Neuronal stem cell (in vitro differentiated cells): ENCODE data around the gene TRH.

Experiments used
- DNase-seq: peaks from one replicate; pipeline ENCODE4 v3.0.0-alpha.2; 2013; ENCODE audit warnings: low spot score
- H2AFZ ChIP-seq: one replicate; pipeline ENCODE4 v1.6.1; 2013; ENCODE audit warnings: mild to moderate bottlenecking, low read length, inconsistent platforms
- H2AK5ac ChIP-seq: 2 replicates; pipeline ENCODE4 v1.6.1; 2013; ENCODE audit warnings: low read depth, mild to moderate bottlenecking, inconsistent platforms, low read length, moderate library complexity, mixed read lengths
- H2BK120ac ChIP-seq: 2 replicates; pipeline ENCODE4 v1.6.1; 2013; ENCODE audit warnings: low read depth, mild to moderate bottlenecking, inconsistent platforms, low read length, moderate library complexity, mixed read lengths
- H2BK12ac ChIP-seq: one replicate; pipeline ENCODE4 v1.6.1; 2013; ENCODE audit warnings: low read length, inconsistent platforms
- H2BK15ac ChIP-seq: 2 replicates; pipeline ENCODE4 v1.6.1; 2013; ENCODE audit warnings: mild to moderate bottlenecking, low read length, inconsistent platforms, mixed read lengths
- H2BK5ac ChIP-seq: one replicate; pipeline ENCODE4 v1.6.1; 2013; ENCODE audit warnings: inconsistent platforms, mild to moderate bottlenecking, low read length, moderate library complexity
- H3K14ac ChIP-seq: one replicate; pipeline ENCODE4 v1.6.1; 2013; ENCODE audit warnings: low read length, inconsistent platforms
- H3K18ac ChIP-seq: 2 replicates; pipeline ENCODE4 v1.6.1; 2013; ENCODE audit warnings: low read length, inconsistent platforms
- H3K23ac ChIP-seq: 2 replicates; pipeline ENCODE4 v1.6.1; 2013; ENCODE audit warnings: low read depth, mild to moderate bottlenecking, mixed read lengths, low read length, inconsistent platforms; ENCODE audit not compliant: poor library complexity
- H3K27ac ChIP-seq: replicated peaks from 3 replicates; pipeline ENCODE4 v1.5.1; 2013; ENCODE audit warnings: low read length, inconsistent platforms
- H3K27me3 ChIP-seq, 3 experiments: 2 replicates each; pipeline ENCODE4 v1.6.1; 2013; ENCODE audit warnings: low read length in 3 of 3, mild to moderate bottlenecking in 2 of 3, inconsistent platforms in 1 of 3, low read depth in 1 of 3, mixed read lengths in 1 of 3, moderate library complexity in 1 of 3; ENCODE audit not compliant: control insufficient read depth in 3 of 3, insufficient read depth in 3 of 3
- H3K36me3 ChIP-seq, 2 donors: replicated peaks in 1 of 2; 2 replicates each; pipeline ENCODE4 v1.6.1; 2013; ENCODE audit warnings: low read length in 2 of 2; ENCODE audit not compliant: control insufficient read depth in 2 of 2, insufficient read depth in 2 of 2
- H3K4ac ChIP-seq: 2 replicates; pipeline ENCODE4 v1.6.1; 2013; ENCODE audit warnings: inconsistent platforms, mild to moderate bottlenecking, low read length, moderate library complexity
- H3K4me1 ChIP-seq, 2 donors: 1 replicate in 1 of 2; 2 replicates in 1 of 2; pipeline ENCODE4 v1.6.1; 2013; ENCODE audit warnings: low read length in 2 of 2, low read depth in 1 of 2; ENCODE audit not compliant: control insufficient read depth in 2 of 2, insufficient read depth in 1 of 2
- H3K4me2 ChIP-seq: one replicate; pipeline ENCODE4 v1.6.1; 2013; ENCODE audit warnings: mild to moderate bottlenecking, low read length, inconsistent platforms; ENCODE audit not compliant: insufficient read depth, poor library complexity, severe bottlenecking
- H3K4me3 ChIP-seq, 2 donors: 2 replicates each; pipeline ENCODE4 v1.5.1; 2013; ENCODE audit warnings: low read length in 2 of 2, mild to moderate bottlenecking in 2 of 2, inconsistent platforms in 1 of 2, moderate library complexity in 1 of 2
- H3K79me1 ChIP-seq: one replicate; pipeline ENCODE4 v1.6.1; 2013; ENCODE audit warnings: low read depth, mild to moderate bottlenecking, inconsistent platforms, low read length, moderate library complexity
- H3K9ac ChIP-seq: one replicate; pipeline ENCODE4 v1.6.1; 2013; ENCODE audit warnings: mild to moderate bottlenecking, low read depth, low read length, inconsistent platforms; ENCODE audit not compliant: poor library complexity
- H3K9me3 ChIP-seq, 2 donors: replicated peaks in 1 of 2; 2 replicates each; pipeline versions ENCODE3 to v1.6.1; 2013; ENCODE audit warnings: low read length in 2 of 2, mild to moderate bottlenecking in 2 of 2, inconsistent platforms in 1 of 2, low read depth in 1 of 2, mixed read lengths in 1 of 2, moderate library complexity in 1 of 2; ENCODE audit not compliant: control insufficient read depth in 2 of 2, insufficient read depth in 1 of 2
- H4K8ac ChIP-seq: one replicate; pipeline ENCODE4 v1.6.1; 2013; ENCODE audit warnings: low read depth, mild to moderate bottlenecking, inconsistent platforms, low read length, moderate library complexity
- H4K91ac ChIP-seq: one replicate; pipeline ENCODE4 v1.6.1; 2013; ENCODE audit warnings: low read length, low read depth, mild to moderate bottlenecking, inconsistent platforms; ENCODE audit not compliant: poor library complexity
- whole genome bisulfite sequencing, 2 donors: extraction: QIAGEN DNeasy Blood & Tissue Kit; methylation state at CpG; one replicate each; pipeline ENCODE4 v1.1.7; 2013; ENCODE audit warnings: missing lambda C conversion rate in 2 of 2, mixed read lengths in 1 of 2; ENCODE audit not compliant: insufficient read length in 2 of 2, insufficient replicate concordance in 1 of 2; ENCODE audit errors: extremely low coverage in 2 of 2; 5-methylcytosine and 5-hydroxymethylcytosine counted together

Gene TRH

GRCh38 chr3:129979905-129980304 is 5.4 kb downstream of the TRH start:
- H3K27me3 ChIP-seq: peaks cover 11 to 82% (median 37%) of the 10 kb centered on the region in 3 experiments
- H3K4ac ChIP-seq: no peak overlapping the region
- H3K4me3 ChIP-seq: peak overlapping the region in 1 of 2 donors; percentile 47
- H3K14ac ChIP-seq: peak overlapping the region; percentile 15
- H3K27ac ChIP-seq: no peak overlapping the region
- H2AFZ ChIP-seq: no peak overlapping the region
- no peak overlapping the region for H2BK5ac ChIP-seq
- H2BK15ac ChIP-seq: no peak overlapping the region
- H3K9me3 ChIP-seq: peaks cover 0 to 2% of the 10 kb centered on the region in 2 donors
- H2AK5ac ChIP-seq: no peak overlapping the region
- no peak for DNase-seq
- H3K4me2 ChIP-seq: no peak overlapping the region
- H2BK12ac ChIP-seq: no peak overlapping the region
- H4K8ac ChIP-seq: no peak overlapping the region
- H2BK120ac ChIP-seq: no peak overlapping the region
- H3K9ac ChIP-seq: no peak overlapping the region
- H3K79me1 ChIP-seq: no peaks in the 10 kb centered on the region
- no peak overlapping the region for H3K23ac ChIP-seq
- H3K4me1 ChIP-seq: peaks cover 0 to 3% of the 10 kb centered on the region in 2 donors
- WGBS, 2 donors: no CpG with 5 or more reads among the region's 5 CpGs
- H4K91ac ChIP-seq: no peak overlapping the region
- H3K18ac ChIP-seq: peak overlapping the region; percentile 13
- H3K36me3 ChIP-seq: no peaks in the 10 kb centered on the region

DNA sequence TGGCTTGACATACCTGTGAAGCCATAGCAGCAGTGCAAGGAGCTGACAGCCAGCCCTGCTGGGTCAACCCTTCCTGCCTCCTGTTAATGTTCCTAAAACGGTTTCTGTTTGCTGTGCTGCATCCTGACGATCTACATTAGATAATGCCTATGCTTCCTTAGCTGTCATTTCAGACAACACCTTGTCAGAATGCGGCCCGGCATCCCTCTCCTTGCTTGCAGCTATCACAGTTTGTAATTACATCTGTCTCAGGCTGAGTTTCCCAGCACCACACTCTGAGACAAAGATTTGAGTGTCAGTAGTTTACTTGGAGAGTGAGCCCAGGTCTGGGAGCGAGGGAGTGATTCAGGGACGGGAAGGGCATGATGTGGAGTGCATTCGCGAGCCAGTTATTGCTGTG is 9.0 kb downstream of the TRH start:
- Histone ChIP-seq H2AFZ (no peak overlapping the region), H3K18ac (no peak overlapping the region), H3K23ac (no peak overlapping the region), H2BK12ac (no peak overlapping the region), H3K36me3 (no peaks in the 10 kb centered on the region), H3K9ac (no peak overlapping the region), H4K91ac (no peak overlapping the region), H3K27me3 (peaks cover 0 to 58% (median 4%) of the 10 kb centered on the region in 3 experiments), H3K4ac (no peak overlapping the region), H3K14ac (no peak overlapping the region), H3K4me1 (peaks cover 0 to 2% of the 10 kb centered on the region in 2 donors), H3K27ac (no peak overlapping the region), H3K9me3 (peaks cover 0 to 2% of the 10 kb centered on the region in 2 donors), H3K4me3 (no peak overlapping the region), H2BK5ac (no peak overlapping the region), H3K79me1 (no peaks in the 10 kb centered on the region), H2BK120ac (no peak overlapping the region), H2BK15ac (no peak overlapping the region), H3K4me2 (no peak overlapping the region), H2AK5ac (no peak overlapping the region), H4K8ac (no peak overlapping the region)
- DNase-seq: no peak
- no CpG with 5 or more reads among the region's 8 CpGs for WGBS, 2 donors

DNA sequence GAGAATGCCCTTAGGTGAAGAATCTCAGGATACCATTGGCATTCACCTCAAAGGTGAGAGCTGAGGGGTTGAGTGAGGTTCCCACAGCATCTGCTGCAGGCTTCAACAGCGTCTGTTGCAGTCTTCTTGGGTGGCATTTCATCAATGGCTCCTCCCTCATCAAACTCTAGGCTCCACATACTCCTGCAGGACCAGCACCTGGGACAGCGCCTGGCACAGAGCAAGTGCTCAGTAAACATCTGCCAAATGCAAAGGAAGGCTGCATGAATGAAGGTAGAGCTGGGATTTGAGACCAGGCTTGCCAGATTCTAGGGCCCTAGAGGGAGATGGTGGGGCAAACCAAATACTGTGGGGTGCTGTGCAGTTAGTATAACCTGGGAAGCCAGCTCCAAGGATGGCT is 9.6 kb downstream of the TRH start:
- H2AK5ac ChIP-seq: no peak overlapping the region

DNA sequence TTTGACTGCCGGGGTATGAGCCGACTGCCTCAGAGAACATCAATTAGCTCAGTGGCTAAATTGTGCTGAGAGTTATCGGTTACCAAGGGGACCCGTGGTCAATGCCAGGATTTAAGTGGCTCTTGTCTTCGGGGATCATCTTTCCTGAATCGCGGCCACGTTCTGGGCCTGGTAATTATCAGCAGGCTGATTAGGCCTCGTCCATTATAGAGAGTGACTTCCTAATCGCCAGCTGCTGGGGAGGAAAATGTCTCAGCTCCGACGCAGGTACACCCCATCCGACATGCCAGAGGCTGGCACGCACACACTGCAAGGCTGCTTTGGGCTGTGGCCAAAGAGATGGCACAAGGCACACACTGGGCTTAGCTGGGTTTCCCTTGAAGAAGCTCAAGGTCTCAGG is 10.6 kb downstream of the TRH start:
- Histone ChIP-seq H3K4me2 (no peak overlapping the region), H3K27ac (no peak overlapping the region), H3K9ac (no peak overlapping the region), H3K4me1 (peaks cover 0 to 6% of the 10 kb centered on the region in 2 donors), H3K9me3 (no peaks in the 10 kb centered on the region), H2BK5ac (peak overlapping the region; percentile 43), H3K23ac (no peak overlapping the region), H3K36me3 (no peaks in the 10 kb centered on the region), H2AK5ac (no peak overlapping the region), H3K4me3 (no peak overlapping the region), H4K91ac (no peak overlapping the region), H3K14ac (no peak overlapping the region), H3K4ac (no peak overlapping the region), H2BK15ac (no peak overlapping the region), H3K79me1 (no peaks in the 10 kb centered on the region), H3K18ac (peak overlapping the region; percentile 22), H2BK12ac (no peak overlapping the region), H4K8ac (no peak overlapping the region), H2AFZ (no peak overlapping the region), H3K27me3 (peaks cover 0 to 49% (median 0%) of the 10 kb centered on the region in 3 experiments), H2BK120ac (no peak overlapping the region)
- no peak for DNase-seq
- no CpG with 5 or more reads among the region's 14 CpGs for WGBS, 2 donors

More for the DNA sequence above, 9.6 kb downstream of the TRH start:
- H2BK120ac ChIP-seq: no peak overlapping the region
- no peak overlapping the region for H3K27ac ChIP-seq
- H3K4me2 ChIP-seq: no peak overlapping the region
- no peak for DNase-seq
- H3K4me3 ChIP-seq: no peak overlapping the region
- H3K36me3 ChIP-seq: no peaks in the 10 kb centered on the region
- H3K9me3 ChIP-seq: peaks cover 0 to 2% of the 10 kb centered on the region in 2 donors
- no peak overlapping the region for H3K9ac ChIP-seq
- H3K4ac ChIP-seq: no peak overlapping the region
- no peak overlapping the region for H3K14ac ChIP-seq
- H4K8ac ChIP-seq: no peak overlapping the region
- H3K23ac ChIP-seq: no peak overlapping the region
- H3K4me1 ChIP-seq: peaks cover 0 to 2% of the 10 kb centered on the region in 2 donors
- no peak overlapping the region for H2BK12ac ChIP-seq
- H2AFZ ChIP-seq: no peak overlapping the region
- H2BK5ac ChIP-seq: no peak overlapping the region
- no peak overlapping the region for H3K18ac ChIP-seq
- H3K27me3 ChIP-seq: peaks cover 0 to 52% (median 0%) of the 10 kb centered on the region in 3 experiments
- no peaks in the 10 kb centered on the region for H3K79me1 ChIP-seq
- H4K91ac ChIP-seq: no peak overlapping the region
- WGBS, 2 donors: no CpG with 5 or more reads among the region's 2 CpGs
- no peak overlapping the region for H2BK15ac ChIP-seq
